ENCODE measurements around the gene SEMA6D.

Gene SEMA6D

GRCh38 chr15:47819158-47819557 lies 101.9 kb downstream of the SEMA6D start:
- in situ Hi-C loops (cut with HindIII; ENCODE audit: low sequenced_read_pairs) = no loop called here

- in situ Hi-C loops (cut with HindIII; ENCODE audit: low sequenced_read_pairs) = no loop called here
These were observed 102.9 kb downstream of the SEMA6D start for GRCh38 chr15:47820057-47820746.

GRCh38 chr15:47820747-47821319 lies 103.5 kb downstream of the SEMA6D start:
- in situ Hi-C loops (cut with HindIII; ENCODE audit: low sequenced_read_pairs) = no loop called here

GRCh38 chr15:47822048-47822447 lies 104.7 kb downstream of the SEMA6D start:
- in situ Hi-C loops (cut with HindIII; ENCODE audit: low sequenced_read_pairs) = no loop called here
